Measurements from ENCODE around the gene OR10G8.

The OR10G8 gene

DNA sequence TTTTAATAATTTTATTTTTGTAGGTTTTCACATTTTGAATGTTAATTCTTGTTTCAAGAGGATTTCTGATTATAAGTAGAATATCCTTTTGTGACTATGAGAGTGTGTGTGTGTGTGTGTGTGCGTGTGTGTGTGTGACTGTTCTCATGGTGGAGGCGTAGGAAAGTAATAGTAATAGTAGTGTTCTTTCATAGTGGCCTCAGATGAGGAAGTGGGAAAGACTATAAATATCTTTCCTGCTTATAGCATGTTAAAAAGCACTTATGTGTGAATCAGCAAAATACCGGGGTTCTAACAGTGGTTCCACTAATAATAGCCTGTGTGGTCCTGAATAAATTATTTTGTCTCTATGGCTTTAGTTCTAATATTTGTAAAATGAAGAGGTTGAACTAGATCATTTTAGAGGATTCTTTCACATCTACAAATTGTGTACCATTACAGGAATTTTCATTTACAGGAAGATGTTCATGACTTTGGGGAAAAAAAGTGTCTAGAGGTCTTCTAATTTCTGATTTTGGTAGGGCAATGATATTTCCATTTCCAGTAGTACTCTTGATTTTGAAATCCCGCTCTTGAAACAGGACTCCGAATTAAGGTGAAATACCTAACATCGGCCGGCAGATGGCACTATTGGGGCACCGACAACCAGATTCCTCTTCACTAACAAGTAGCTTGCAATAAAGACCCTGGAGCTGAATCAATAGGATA is 44.5 kb downstream of the OR10G8 start:
- H3K27ac ChIP-seq: no peak overlapping the region
- TF ChIP-seq, protein P1, sequence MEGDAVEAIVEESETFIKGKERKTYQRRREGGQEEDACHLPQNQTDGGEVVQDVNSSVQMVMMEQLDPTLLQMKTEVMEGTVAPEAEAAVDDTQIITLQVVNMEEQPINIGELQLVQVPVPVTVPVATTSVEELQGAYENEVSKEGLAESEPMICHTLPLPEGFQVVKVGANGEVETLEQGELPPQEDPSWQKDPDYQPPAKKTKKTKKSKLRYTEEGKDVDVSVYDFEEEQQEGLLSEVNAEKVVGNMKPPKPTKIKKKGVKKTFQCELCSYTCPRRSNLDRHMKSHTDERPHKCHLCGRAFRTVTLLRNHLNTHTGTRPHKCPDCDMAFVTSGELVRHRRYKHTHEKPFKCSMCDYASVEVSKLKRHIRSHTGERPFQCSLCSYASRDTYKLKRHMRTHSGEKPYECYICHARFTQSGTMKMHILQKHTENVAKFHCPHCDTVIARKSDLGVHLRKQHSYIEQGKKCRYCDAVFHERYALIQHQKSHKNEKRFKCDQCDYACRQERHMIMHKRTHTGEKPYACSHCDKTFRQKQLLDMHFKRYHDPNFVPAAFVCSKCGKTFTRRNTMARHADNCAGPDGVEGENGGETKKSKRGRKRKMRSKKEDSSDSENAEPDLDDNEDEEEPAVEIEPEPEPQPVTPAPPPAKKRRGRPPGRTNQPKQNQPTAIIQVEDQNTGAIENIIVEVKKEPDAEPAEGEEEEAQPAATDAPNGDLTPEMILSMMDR (IDR thresholded peaks at IDR 0.05): peak; percentile 87
- TF ChIP-seq ZFX (IDR thresholded peaks at IDR 0.05; ENCODE audit: borderline replicate concordance): no peak

DNA sequence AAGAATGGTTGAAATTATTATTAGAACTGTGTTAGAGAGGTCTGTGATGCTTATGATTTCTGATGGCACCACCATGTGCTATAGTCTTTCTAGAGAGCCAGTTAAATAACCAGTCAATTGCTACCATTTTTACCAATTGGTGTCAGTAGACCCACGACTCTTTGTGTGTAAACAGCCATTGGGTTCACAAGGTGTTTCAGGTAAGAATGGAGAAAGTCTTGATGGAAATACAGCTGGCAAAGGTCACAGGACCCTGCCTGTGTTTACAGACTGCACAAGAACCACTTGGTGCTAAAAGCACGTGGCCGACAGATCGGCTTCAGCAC is 45.0 kb downstream of the OR10G8 start:
- no peak for TF ChIP-seq ZFX (IDR thresholded peaks at IDR 0.05; ENCODE audit: borderline replicate concordance)
- TF ChIP-seq, protein P1 (IDR thresholded peaks at IDR 0.05): peak; percentile 52
- H3K27ac ChIP-seq: no peak overlapping the region

DNA sequence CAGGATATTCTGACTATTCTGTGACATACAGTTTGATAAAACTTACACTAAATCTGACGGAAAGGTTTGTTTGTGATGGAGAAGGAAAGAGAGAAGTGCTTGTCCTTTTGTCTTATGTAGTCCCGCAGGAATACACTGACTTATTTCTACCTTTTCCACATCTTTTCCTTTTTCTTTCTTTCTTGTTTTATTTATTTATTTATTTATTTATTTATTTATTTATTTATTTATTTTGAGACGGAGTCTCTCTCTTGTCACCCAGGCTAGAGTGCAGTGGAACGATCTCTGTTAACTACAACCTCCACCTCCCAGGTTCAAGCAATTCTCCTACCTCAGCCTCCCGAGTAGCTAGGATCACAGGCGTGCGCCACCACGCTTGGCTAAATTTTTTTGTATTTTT is 45.5 kb downstream of the OR10G8 start:
- TF ChIP-seq, protein P1 (IDR thresholded peaks at IDR 0.05): no peak
- no peak for TF ChIP-seq ZFX (IDR thresholded peaks at IDR 0.05; ENCODE audit: borderline replicate concordance)
- H3K27ac ChIP-seq: no peak overlapping the region

DNA sequence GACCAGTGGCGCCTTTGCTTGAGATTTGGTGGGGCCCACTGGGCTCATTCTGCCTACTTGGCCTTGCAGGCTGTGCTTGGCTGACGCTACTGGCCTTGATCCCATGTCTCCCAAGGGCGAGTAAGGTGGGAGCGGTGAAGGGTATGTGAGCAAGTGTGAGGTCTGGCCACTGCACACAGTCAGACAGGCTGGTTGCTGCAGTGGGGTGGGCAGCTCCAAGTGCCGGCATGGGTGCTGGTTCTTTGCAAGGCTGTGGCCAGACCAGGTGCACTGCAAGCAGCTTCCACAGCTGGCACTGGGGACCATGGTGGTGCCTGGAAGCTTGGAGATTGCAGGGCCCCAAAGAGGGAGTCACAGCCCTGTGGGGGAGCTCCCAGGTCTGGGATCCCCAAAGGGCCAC is 48.0 kb downstream of the OR10G8 start:
- H3K27ac ChIP-seq: no peak overlapping the region
- no peak for TF ChIP-seq ZFX (IDR thresholded peaks at IDR 0.05; ENCODE audit: borderline replicate concordance)
- TF ChIP-seq, protein P1 (IDR thresholded peaks at IDR 0.05): no peak

DNA sequence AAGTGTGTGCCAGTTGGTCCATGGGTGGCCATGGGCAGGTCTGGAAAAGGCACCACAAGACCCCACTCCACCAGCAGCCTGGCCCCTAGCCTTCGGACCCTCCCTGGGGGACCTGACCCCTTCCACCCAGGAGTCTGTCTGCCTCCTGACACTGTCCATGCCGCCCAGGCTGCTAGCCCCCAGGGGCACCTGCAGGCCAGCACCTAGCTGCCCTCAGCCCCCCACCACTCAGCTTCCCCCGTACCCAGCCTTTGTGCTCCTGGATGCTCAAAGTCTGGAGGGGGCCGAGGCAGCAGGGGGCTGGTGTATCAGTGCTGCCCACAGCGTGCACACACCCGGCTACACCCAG is 48.9 kb downstream of the OR10G8 start:
- TF ChIP-seq, protein P1 (IDR thresholded peaks at IDR 0.05): no peak
- TF ChIP-seq ZFX (IDR thresholded peaks at IDR 0.05; ENCODE audit: borderline replicate concordance): no peak
- H3K27ac ChIP-seq: no peak overlapping the region

DNA sequence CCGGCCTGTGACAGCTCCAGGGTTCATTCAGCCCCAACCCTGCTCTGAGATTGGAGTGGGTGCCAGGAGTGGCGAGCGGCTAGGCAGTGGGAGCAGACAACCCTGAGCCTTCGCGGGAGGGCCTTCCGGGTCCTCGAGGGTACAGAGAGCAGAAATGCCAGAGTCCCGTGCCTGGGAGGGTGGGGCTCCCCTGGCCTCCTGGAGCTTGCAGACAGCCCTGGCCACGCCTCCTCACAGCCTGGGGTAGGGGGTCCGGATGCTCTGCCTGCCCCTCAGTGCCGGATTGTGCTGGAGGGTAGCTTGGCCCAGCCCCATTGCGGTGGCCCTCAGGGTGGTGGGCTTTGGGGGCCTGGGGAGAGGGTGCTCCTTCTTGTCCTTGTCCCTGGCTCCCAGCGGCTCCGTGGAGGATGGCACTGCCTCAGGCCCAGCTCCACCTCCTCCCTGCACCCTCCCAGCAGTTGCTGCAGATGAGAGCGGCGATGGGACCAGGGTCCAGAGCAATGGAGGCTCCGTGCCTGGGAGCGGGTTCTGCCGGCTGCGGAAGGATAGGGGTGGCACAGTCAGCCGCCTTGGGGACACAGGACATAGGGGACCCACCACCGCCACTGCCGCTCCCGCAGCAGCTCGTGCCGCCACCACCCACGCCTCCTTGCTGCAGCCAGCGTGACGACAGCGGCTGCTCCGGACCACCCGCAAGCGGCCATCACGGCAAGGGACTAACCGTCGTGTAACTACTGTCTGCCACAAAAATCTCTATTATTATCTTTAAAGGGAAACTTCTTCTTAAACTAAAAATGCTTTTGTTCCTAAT is 49.4 kb downstream of the OR10G8 start:
- no peak overlapping the region for H3K27ac ChIP-seq
- TF ChIP-seq, protein P1 (IDR thresholded peaks at IDR 0.05): peak; percentile 16; the same call in 1 of the 2 replicates
- TF ChIP-seq ZFX (IDR thresholded peaks at IDR 0.05; ENCODE audit: borderline replicate concordance): no peak

DNA sequence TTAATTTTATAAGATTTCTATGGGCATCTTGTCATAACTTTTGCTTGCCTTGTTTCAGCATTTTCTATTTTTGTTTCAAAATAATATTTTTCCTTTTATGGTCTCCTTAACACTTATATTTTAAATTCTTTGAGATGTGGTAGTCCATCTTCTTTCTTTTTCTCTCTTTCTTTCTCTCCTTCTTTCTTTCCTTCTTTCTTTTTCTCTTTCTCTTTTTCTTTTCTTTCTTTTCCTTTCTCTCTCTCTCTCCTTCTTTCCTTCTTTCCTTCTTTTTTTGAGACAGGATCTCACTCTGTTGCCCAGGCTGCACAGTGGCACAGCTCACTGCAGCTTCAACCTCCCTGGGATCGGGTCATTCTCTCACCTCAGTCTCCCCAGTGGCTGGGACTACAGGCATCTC is 50.7 kb downstream of the OR10G8 start:
- H3K27ac ChIP-seq: no peak overlapping the region
- TF ChIP-seq ZFX (IDR thresholded peaks at IDR 0.05; ENCODE audit: borderline replicate concordance): no peak
- TF ChIP-seq, protein P1 (IDR thresholded peaks at IDR 0.05): no peak

Data from 22Rv1 (cell line).